Osteoblast (primary cell): ENCODE data around the gene TMC1. TPM values are rescaled to one million over a fixed set of nuclear protein-coding genes. Genes with fewer than 3 reads are reported as not detected.
"Not testable (repeated sequence)": the region's sequence is repeated elsewhere in the genome, so short reads cannot be mapped to it uniquely, and the experiment has no call there.

Experiments
- DNase-seq: peaks from one replicate; pipeline ENCODE4 v3.0.0; 2011; ENCODE audit warnings: low spot score, mixed read lengths; ENCODE audit not compliant: insufficient read length; ENCODE audit errors: missing footprints
- H2AFZ ChIP-seq: 2 replicates; pipeline ENCODE4 v1.6.0; 2011; ENCODE audit warnings: mild to moderate bottlenecking, low read length
- H3K27ac ChIP-seq: 2 replicates; pipeline ENCODE4 v1.5.1; 2011; ENCODE audit warnings: mild to moderate bottlenecking, low read depth, low read length, moderate library complexity
- H3K27me3 ChIP-seq: 2 replicates; pipeline ENCODE4 v1.6.0; 2012; ENCODE audit warnings: mild to moderate bottlenecking, control low read depth, inconsistent platforms, low read length, moderate library complexity; ENCODE audit not compliant: insufficient read depth
- H3K36me3 ChIP-seq: 2 replicates; pipeline ENCODE4 v1.5.1; 2011; ENCODE audit warnings: mild to moderate bottlenecking, low read length, control low read depth, moderate library complexity; ENCODE audit not compliant: insufficient read depth
- H3K4me1 ChIP-seq: 2 replicates; pipeline ENCODE4 v1.5.1; 2011; ENCODE audit warnings: mild to moderate bottlenecking, low read length, control low read depth, moderate library complexity; ENCODE audit not compliant: insufficient read depth
- H3K4me2 ChIP-seq: 2 replicates; pipeline ENCODE4 v1.6.0; 2011; ENCODE audit warnings: mild to moderate bottlenecking, low read length; ENCODE audit not compliant: insufficient read depth
- H3K4me3 ChIP-seq: fragments of 200-600 bp; sonication (generic); 3 replicates; pipeline ENCODE4 v1.5.1; 2012; ENCODE audit warnings: mild to moderate bottlenecking, low read length, inconsistent platforms; ENCODE audit not compliant: insufficient read depth
- H3K79me2 ChIP-seq: 2 replicates; pipeline ENCODE4 v1.6.0; 2012; ENCODE audit warnings: mild to moderate bottlenecking, low read length, control low read depth, inconsistent platforms; ENCODE audit not compliant: insufficient read depth
- H3K9me3 ChIP-seq: 2 replicates; pipeline ENCODE4 v1.5.1; 2011; ENCODE audit warnings: low read depth, low read length, control low read depth
- H4K20me1 ChIP-seq: 2 replicates; pipeline ENCODE4 v1.6.0; 2012; ENCODE audit warnings: mild to moderate bottlenecking, low read length, control low read depth; ENCODE audit not compliant: insufficient read depth
- total RNA-seq: library from RNA; depleted of rRNA; stranded (reverse); fragments of >200 nt; gene quantifications from 2 replicates; pipeline ENCODE4 v1.2.3, GENCODE V29; 2012
- TF ChIP-seq, protein P1 (sequence below): IDR thresholded peaks from 2 replicates; pipeline ENCODE4 v1.5.1; 2011; ENCODE audit warnings: mild to moderate bottlenecking, low read depth, low read length, moderate library complexity; ENCODE audit errors: extremely low read depth

TMC1 gene
- total RNA-seq, 1 donor, result under 0.01 TPM

DNA sequence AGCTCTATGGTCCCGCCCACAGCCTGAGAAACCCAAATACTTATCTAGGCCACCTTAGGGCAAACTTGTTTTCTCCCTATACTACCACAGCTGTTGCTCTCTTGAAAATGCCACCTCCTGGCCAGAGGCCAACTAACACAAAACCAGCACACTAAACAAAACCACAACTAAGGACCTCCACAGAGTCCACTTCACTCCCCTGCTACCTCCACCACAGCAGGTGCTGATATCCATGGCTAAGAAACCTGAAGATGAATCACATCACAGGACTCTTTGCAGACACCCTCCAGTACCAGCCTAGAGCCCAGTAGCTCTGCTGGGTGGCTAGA is 323.0 kb downstream of the TMC1 start:
- Histone ChIP-seq H3K4me3 (no peak overlapping the region), H3K36me3 (no peaks in the 10 kb centered on the region), H3K79me2 (no peaks in the 10 kb centered on the region), H4K20me1 (no peaks in the 10 kb centered on the region), H2AFZ (no peak overlapping the region), H3K27ac (no peak overlapping the region), H3K27me3 (no peaks in the 10 kb centered on the region), H3K4me2 (no peak overlapping the region), H3K9me3 (no peaks in the 10 kb centered on the region), H3K4me1 (no peaks in the 10 kb centered on the region)
- no peak for DNase-seq
- TF ChIP-seq, protein P1, sequence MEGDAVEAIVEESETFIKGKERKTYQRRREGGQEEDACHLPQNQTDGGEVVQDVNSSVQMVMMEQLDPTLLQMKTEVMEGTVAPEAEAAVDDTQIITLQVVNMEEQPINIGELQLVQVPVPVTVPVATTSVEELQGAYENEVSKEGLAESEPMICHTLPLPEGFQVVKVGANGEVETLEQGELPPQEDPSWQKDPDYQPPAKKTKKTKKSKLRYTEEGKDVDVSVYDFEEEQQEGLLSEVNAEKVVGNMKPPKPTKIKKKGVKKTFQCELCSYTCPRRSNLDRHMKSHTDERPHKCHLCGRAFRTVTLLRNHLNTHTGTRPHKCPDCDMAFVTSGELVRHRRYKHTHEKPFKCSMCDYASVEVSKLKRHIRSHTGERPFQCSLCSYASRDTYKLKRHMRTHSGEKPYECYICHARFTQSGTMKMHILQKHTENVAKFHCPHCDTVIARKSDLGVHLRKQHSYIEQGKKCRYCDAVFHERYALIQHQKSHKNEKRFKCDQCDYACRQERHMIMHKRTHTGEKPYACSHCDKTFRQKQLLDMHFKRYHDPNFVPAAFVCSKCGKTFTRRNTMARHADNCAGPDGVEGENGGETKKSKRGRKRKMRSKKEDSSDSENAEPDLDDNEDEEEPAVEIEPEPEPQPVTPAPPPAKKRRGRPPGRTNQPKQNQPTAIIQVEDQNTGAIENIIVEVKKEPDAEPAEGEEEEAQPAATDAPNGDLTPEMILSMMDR, result no peak

DNA sequence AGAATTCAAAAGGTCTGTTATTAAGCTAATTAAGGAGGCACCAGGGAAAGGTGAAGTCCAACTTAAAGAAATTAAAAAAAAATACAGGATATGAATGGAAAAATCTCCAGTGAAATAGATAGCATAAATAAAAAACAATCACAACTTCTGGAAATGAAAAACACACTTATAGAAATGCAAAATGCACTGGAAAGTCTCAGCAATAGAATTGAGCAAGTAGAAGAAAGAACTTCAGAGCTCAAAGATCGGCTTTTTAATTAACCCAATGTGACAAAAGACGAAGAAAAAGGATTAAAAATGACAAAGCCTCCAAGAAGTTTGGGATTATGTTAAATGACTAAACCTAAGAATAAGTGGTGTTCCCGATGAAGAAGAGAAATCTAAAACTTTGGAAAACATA is 323.6 kb downstream of the TMC1 start:
- H3K27ac ChIP-seq, H3K4me2 ChIP-seq, H3K9me3 ChIP-seq: not testable (repeated sequence)

DNA sequence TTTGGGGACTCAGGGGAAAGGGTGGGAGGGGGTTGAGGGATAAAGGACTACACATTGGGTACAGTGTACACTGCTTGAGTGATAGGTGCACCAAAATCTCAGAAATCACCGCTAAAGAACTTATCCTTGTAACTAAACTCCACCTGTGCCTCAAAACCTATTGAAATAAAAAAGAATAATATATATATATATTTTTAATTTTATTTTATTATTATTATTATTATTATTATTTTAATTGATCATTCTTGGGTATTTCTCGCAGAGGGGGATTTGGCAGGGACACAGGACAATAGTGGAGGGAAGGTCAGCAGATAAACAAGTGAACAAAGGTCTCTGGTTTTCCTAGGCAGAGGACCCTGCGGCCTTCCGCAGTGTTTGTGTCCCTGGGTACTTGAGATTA is 328.8 kb downstream of the TMC1 start:
- not testable (repeated sequence) for H3K36me3 ChIP-seq, H3K4me1 ChIP-seq, H3K79me2 ChIP-seq, H3K9me3 ChIP-seq, H4K20me1 ChIP-seq, H3K4me3 ChIP-seq, H2AFZ ChIP-seq, H3K4me2 ChIP-seq, H3K27ac ChIP-seq, H3K27me3 ChIP-seq, DNase-seq

More for the DNA sequence above, 323.6 kb downstream of the TMC1 start:
- H2AFZ ChIP-seq, H3K4me3 ChIP-seq, H3K79me2 ChIP-seq, H3K36me3 ChIP-seq, H3K27me3 ChIP-seq, H3K4me1 ChIP-seq, H4K20me1 ChIP-seq, DNase-seq: not testable (repeated sequence)

DNA sequence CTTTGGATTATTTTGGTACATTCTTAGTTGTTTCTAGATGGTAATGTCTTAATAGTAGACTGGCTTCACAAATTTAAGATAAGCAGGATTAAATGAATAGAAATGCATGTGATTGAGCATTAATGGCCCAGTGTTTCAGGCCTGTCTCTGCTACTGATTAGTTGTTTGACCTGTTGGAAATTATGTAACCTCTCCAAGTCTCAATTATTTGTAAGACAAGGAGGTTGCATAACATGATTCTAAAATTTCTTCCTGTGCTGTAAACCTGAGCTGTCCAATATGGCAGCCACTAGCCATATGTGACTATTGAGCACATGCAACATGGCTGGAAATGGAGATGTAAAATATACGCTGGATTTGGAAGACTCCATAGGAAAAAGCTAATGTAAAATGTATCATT is 333.9 kb downstream of the TMC1 start:
- Histone ChIP-seq H3K79me2 (no peaks in the 10 kb centered on the region), H3K4me2 (no peak overlapping the region), H4K20me1 (no peaks in the 10 kb centered on the region), H3K4me1 (no peaks in the 10 kb centered on the region), H3K27me3 (no peaks in the 10 kb centered on the region), H3K27ac (no peak overlapping the region), H3K4me3 (no peak overlapping the region), H2AFZ (no peak overlapping the region), H3K9me3 (no peaks in the 10 kb centered on the region), H3K36me3 (no peaks in the 10 kb centered on the region)
- TF ChIP-seq, protein P1, result no peak
- no peak for DNase-seq

DNA sequence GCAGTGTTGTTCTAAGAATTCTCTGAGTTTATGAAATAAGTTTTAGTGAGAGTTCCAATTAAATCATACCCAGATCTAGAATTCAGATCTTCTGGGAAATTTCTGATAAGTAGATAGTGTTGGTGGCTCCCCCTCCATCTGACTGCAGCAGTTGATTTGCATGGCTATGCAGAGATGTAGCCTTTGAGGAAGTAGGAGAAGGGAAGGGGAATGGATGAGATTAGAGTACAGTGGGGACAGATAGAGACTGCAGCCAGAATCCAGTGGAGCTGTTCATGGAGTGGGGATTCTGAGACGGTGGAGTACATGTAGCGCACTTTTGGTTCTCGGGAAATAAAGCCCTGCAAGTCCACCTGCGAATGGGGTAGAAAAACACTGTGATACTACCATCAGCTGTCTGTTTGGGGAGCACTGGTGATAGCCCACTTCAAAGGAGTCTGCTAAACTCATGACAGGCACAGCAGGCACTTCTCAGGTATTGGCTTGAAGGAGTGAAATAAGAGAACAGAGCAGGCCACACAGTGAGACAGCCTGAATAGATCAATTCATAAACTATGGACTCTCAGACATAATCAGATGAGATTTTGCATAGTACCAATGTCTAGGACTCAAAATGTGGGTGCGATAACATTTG is 334.6 kb downstream of the TMC1 start:
- no peaks in the 10 kb centered on the region for H3K9me3 ChIP-seq
- TF ChIP-seq, protein P1, result no peak
- H3K27ac ChIP-seq, result no peak overlapping the region
- H3K4me3 ChIP-seq, result no peak overlapping the region
- no peak overlapping the region for H3K4me2 ChIP-seq
- H4K20me1 ChIP-seq, result no peaks in the 10 kb centered on the region
- H3K79me2 ChIP-seq, result no peaks in the 10 kb centered on the region
- H2AFZ ChIP-seq, result no peak overlapping the region
- H3K36me3 ChIP-seq, result no peaks in the 10 kb centered on the region
- no peak for DNase-seq
- no peaks in the 10 kb centered on the region for H3K4me1 ChIP-seq
- H3K27me3 ChIP-seq, result no peaks in the 10 kb centered on the region
